GM18873 (cell line): ENCODE results near the gene CARHSP1.
"Not testable (repeated sequence)": the region's sequence is repeated elsewhere in the genome, so short reads cannot be mapped to it uniquely, and the experiment has no call there.

Source experiments
- ATAC-seq: cut with Tn5 transposase; IDR thresholded peaks from one replicate; pipeline ENCODE4 v1.9.1; 2021; ENCODE audit warnings: mild to moderate bottlenecking, moderate library complexity, moderate number of reproducible peaks; ENCODE audit not compliant: unreplicated experiment, low FRiP score

CARHSP1 gene

GRCh38 chr16:8868416-8869211, at the start of gene CARHSP1:
TSS of gene CARHSP1 (minus strand) at chr16:8869006. CDS start at chr16:8859328, 9,678 bp downstream.
- ATAC-seq = peak; percentile 40

- not testable (repeated sequence) for ATAC-seq
Measured at GRCh38 chr16:8917336-8917735, 48.5 kb upstream of the CARHSP1 start.

- no peak for ATAC-seq
Measured at GRCh38 chr16:8916541-8917225, 47.9 kb upstream of the CARHSP1 start.

GRCh38 chr16:8915722-8916301, 47.0 kb upstream of the CARHSP1 start:
- no peak for ATAC-seq

GRCh38 chr16:8914098-8914497, 45.3 kb upstream of the CARHSP1 start:
- no peak for ATAC-seq

GRCh38 chr16:8912793-8913192, 44.0 kb upstream of the CARHSP1 start:
- no peak for ATAC-seq

- ATAC-seq = no peak
Measured at GRCh38 chr16:8910811-8911210, 42.0 kb upstream of the CARHSP1 start.

- ATAC-seq = no peak
Measured at GRCh38 chr16:8908810-8909468, 40.1 kb upstream of the CARHSP1 start.

- ATAC-seq = no peak
Measured at GRCh38 chr16:8907096-8907495, 38.3 kb upstream of the CARHSP1 start.

GRCh38 chr16:8905795-8906591, 37.2 kb upstream of the CARHSP1 start:
- no peak for ATAC-seq

- no peak for ATAC-seq
Measured at GRCh38 chr16:8905168-8905762, 36.5 kb upstream of the CARHSP1 start.

- ATAC-seq = no peak
Measured at GRCh38 chr16:8904018-8904430, 35.2 kb upstream of the CARHSP1 start.

- no peak for ATAC-seq
Measured at GRCh38 chr16:8903004-8903403, 34.2 kb upstream of the CARHSP1 start.

GRCh38 chr16:8901320-8901861, 32.6 kb upstream of the CARHSP1 start:
- ATAC-seq = no peak

GRCh38 chr16:8900343-8900742, 31.5 kb upstream of the CARHSP1 start:
- no peak for ATAC-seq

- no peak for ATAC-seq
Measured at GRCh38 chr16:8899709-8900317, 31.0 kb upstream of the CARHSP1 start.

GRCh38 chr16:8898660-8899318, 30.0 kb upstream of the CARHSP1 start:
- no peak for ATAC-seq

GRCh38 chr16:8894736-8895334, 26.0 kb upstream of the CARHSP1 start:
- ATAC-seq = no peak
